Keratinocyte (primary cell): ENCODE measurements around the gene TMC5.

Source experiments
- CTCF ChIP-seq, 3 experiments: IDR thresholded peaks in 1 of 3; conservative IDR thresholded peaks in 1 of 3; optimal IDR thresholded peaks in 1 of 3; 2 replicates in 2 of 3; 3 replicates in 1 of 3; pipeline versions ENCODE3 to v1.5.1; 2011; ENCODE audit warnings: low read length in 3 of 3, mild to moderate bottlenecking in 3 of 3, moderate library complexity in 2 of 3, control low read depth in 1 of 3, inconsistent platforms in 1 of 3; ENCODE audit not compliant: insufficient read depth in 2 of 3; ENCODE audit errors: extremely low read depth in 1 of 3
- EZH2 ChIP-seq: IDR thresholded peaks from one replicate; pipeline ENCODE4 v1.6.1; 2012; ENCODE audit warnings: inconsistent platforms, mild to moderate bottlenecking, low read length, moderate library complexity

GRCh38 chr16:19522397-19522732 lies 104.7 kb downstream of the TMC5 start:
- no peak for TF ChIP-seq CTCF (optimal IDR thresholded peaks at IDR 0.05 in 1 of 3, IDR thresholded peaks at IDR 0.05 in 1 of 3, conservative IDR thresholded peaks at IDR 0.05 in 1 of 3; ENCODE audit: extremely low read depth in 1 of 3, insufficient read depth in 2 of 3, low read length in 3 of 3)
- no peak for TF ChIP-seq EZH2
